Superior temporal gyrus (tissue), 1 donor: Measurements from ENCODE around the gene INO80.
A peak's percentile ranks its signal among the peaks of the same experiment; 100 is the strongest.
"Not testable (repeated sequence)": the region's sequence is repeated elsewhere in the genome, so short reads cannot be mapped to it uniquely, and the experiment has no call there.

ENCODE experiments used
- DNase-seq: peaks from one replicate; pipeline ENCODE4 v3.0.0-alpha.2; 2016; ENCODE audit errors: extremely low spot score

Gene INO80

GRCh38 chr15:41116116-41116961 is at the start of gene INO80:
Gene INO80, minus strand, starts transcription at chr15:41116280. Its CDS starts 19,970 bp downstream, at chr15:41096310.
- DNase-seq = peak; percentile 98

GRCh38 chr15:41161736-41162135 is 45.7 kb upstream of the INO80 start:
- DNase-seq = no peak

GRCh38 chr15:41161336-41161735 is 45.3 kb upstream of the INO80 start:
- no peak for DNase-seq

- DNase-seq = no peak
These were observed 44.7 kb upstream of the INO80 start for GRCh38 chr15:41160639-41161315.

GRCh38 chr15:41154412-41154811 is 38.3 kb upstream of the INO80 start:
- no peak for DNase-seq

GRCh38 chr15:41153733-41154132 is 37.7 kb upstream of the INO80 start:
- DNase-seq = no peak

- DNase-seq = no peak
These were observed 35.4 kb upstream of the INO80 start for GRCh38 chr15:41151451-41152005.

GRCh38 chr15:41150279-41150678 is 34.2 kb upstream of the INO80 start:
- no peak for DNase-seq

- DNase-seq = no peak
These were observed 32.0 kb upstream of the INO80 start for GRCh38 chr15:41148065-41148464.

- no peak for DNase-seq
These were observed 23.5 kb upstream of the INO80 start for GRCh38 chr15:41139619-41140018.

- not testable (repeated sequence) for DNase-seq
These were observed 23.0 kb upstream of the INO80 start for GRCh38 chr15:41139112-41139511.

GRCh38 chr15:41135580-41135979 is 19.5 kb upstream of the INO80 start:
- not testable (repeated sequence) for DNase-seq

- no peak for DNase-seq
These were observed 17.4 kb upstream of the INO80 start for GRCh38 chr15:41133454-41133853.

GRCh38 chr15:41132094-41132493 is 16.0 kb upstream of the INO80 start:
- not testable (repeated sequence) for DNase-seq

- no peak for DNase-seq
These were observed 12.3 kb upstream of the INO80 start for GRCh38 chr15:41128174-41128902.

- DNase-seq = no peak
These were observed 10.0 kb upstream of the INO80 start for GRCh38 chr15:41125931-41126642.

- DNase-seq = no peak
These were observed 9.1 kb upstream of the INO80 start for GRCh38 chr15:41125063-41125669.

- no peak for DNase-seq
These were observed 8.0 kb upstream of the INO80 start for GRCh38 chr15:41124058-41124457.

GRCh38 chr15:41122849-41123248 is 6.8 kb upstream of the INO80 start:
- DNase-seq = no peak

- no peak for DNase-seq
These were observed 5.9 kb upstream of the INO80 start for GRCh38 chr15:41121951-41122350.

GRCh38 chr15:41116962-41117252 is 827 bp upstream of the INO80 start:
- no peak for DNase-seq
